Thoracic aorta (tissue), 2 donors: ENCODE data around the gene TMEM208. TPM values are rescaled to one million over a fixed set of nuclear protein-coding genes. Genes with fewer than 3 reads are reported as not detected.

Experiments
- ATAC-seq: fragments of 150-250 bp; one replicate; pipeline ENCODE4 v1.8.0; 2017; ENCODE audit warnings: low read depth; ENCODE audit not compliant: insufficient number of reproducible peaks, low FRiP score
- DNase-seq: peaks from one replicate; pipeline ENCODE4 v3.0.0-alpha.2; 2020; ENCODE audit warnings: low spot score
- H3K27ac ChIP-seq, 2 donors: fragments of 200-600 bp; sonication (generic); 1 replicate in 1 of 2; 2 replicates in 1 of 2; pipeline ENCODE4 v1.5.1; 2016; ENCODE audit warnings: mild to moderate bottlenecking in 2 of 2, moderate library complexity in 2 of 2
- H3K27me3 ChIP-seq: fragments of 200-600 bp; sonication (generic); replicated peaks from 2 replicates; pipeline ENCODE4 v1.6.0; 2016; ENCODE audit warnings: mild to moderate bottlenecking; ENCODE audit not compliant: insufficient read depth
- H3K36me3 ChIP-seq: fragments of 200-600 bp; sonication (generic); one replicate; pipeline ENCODE4 v1.5.1; 2016
- H3K4me1 ChIP-seq, 2 donors: fragments of 200-600 bp; sonication (generic); 1 replicate in 1 of 2; 2 replicates in 1 of 2; pipeline versions ENCODE4 v1.5.1 to v1.6.0; 2016; ENCODE audit warnings: low read depth in 2 of 2, mild to moderate bottlenecking in 1 of 2; ENCODE audit not compliant: control insufficient read depth in 1 of 2
- H3K4me3 ChIP-seq: fragments of 200-600 bp; sonication (generic); 2 replicates; pipeline ENCODE4 v1.5.1; 2016; ENCODE audit warnings: mild to moderate bottlenecking
- H3K9me3 ChIP-seq: fragments of 200-600 bp; sonication (generic); 2 replicates; pipeline ENCODE4 v1.5.1; 2016
- total RNA-seq, 2 donors: library from RNA; depleted of rRNA; stranded (reverse); fragments of >200 nt; gene quantifications; one replicate each; pipeline versions ENCODE4 v1.1.0 to v1.2.3, GENCODE V29; 2016
- TF ChIP-seq, protein P1 (sequence below): fragments of 200-600 bp; sonication (generic); IDR thresholded peaks from one replicate; pipeline ENCODE4 v1.5.1; 2019; ENCODE audit warnings: antibody characterized with exemption

The TMEM208 gene
- total RNA-seq, 2 donors from 2014 or later: 21.2 to 32.2 TPM

DNA sequence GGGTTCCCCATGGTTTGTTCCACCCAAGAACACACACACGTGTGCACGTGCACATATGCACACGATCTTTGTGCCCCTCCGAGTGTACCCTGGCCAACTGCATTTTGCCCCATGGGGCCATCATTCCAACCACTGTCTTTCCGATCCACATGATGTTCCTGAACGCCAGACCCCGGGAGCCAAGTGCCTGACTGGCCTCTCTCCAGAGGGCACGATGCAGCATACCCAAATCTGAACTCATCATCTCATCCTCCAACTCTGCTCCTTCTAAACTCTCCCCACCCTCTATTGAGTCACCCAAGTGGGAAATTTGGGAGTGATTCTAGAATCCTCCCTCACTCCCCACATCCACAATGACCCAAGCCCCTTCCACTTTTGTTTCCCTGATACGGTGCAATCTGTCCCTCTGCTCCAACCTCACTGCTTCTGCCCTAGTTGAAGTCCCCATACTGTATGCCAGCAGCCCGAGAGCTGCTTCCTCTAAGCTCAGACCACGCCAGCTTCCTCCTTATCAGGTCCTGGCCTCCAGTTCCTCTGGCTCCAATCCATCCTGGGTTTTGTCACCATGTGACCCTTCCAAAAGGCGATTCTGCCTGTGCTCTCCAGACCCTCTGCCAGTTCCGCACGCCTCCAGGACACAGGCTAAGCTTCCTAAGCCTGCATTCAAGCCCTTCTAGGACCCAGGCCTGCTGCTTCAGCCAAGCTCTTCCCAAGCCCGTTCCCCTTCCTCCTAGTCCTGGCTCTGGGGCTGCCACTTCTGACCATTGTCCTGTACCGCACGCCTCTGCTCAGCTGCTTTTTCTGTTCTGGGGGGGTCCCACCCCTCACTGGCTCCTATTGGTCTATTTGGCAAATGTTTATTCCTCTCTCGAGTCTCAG lies 10.1 kb upstream of the TMEM208 start:
- no peak overlapping the region for H3K27ac ChIP-seq
- H3K36me3 ChIP-seq: no peaks in the 10 kb centered on the region

DNA sequence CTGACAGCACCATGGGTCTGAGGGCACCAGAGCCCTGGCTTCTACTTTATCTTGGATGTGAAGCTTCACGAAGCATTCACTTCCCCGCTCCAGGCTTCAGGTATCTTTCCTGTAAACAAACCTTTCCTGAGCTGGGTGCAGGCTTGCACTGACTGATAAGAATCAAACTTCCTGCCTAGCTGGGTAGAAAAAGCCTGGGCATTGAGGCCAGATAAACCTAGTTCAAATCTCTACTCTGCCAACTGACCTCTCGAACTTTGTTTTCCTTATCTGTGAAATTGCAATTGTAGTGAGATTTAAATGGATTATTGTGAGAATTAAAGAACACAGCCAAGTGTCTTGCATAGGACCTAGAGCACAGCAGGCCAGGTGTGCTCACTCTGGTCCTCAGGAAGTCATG lies 2.9 kb upstream of the TMEM208 start:
- no peak for DNase-seq

More for the DNA sequence above, 10.1 kb upstream of the TMEM208 start:
- no peak overlapping the region for H3K4me3 ChIP-seq
- no peaks in the 10 kb centered on the region for H3K9me3 ChIP-seq
- ATAC-seq (no peak), DNase-seq (no peak)
- TF ChIP-seq, protein P1, sequence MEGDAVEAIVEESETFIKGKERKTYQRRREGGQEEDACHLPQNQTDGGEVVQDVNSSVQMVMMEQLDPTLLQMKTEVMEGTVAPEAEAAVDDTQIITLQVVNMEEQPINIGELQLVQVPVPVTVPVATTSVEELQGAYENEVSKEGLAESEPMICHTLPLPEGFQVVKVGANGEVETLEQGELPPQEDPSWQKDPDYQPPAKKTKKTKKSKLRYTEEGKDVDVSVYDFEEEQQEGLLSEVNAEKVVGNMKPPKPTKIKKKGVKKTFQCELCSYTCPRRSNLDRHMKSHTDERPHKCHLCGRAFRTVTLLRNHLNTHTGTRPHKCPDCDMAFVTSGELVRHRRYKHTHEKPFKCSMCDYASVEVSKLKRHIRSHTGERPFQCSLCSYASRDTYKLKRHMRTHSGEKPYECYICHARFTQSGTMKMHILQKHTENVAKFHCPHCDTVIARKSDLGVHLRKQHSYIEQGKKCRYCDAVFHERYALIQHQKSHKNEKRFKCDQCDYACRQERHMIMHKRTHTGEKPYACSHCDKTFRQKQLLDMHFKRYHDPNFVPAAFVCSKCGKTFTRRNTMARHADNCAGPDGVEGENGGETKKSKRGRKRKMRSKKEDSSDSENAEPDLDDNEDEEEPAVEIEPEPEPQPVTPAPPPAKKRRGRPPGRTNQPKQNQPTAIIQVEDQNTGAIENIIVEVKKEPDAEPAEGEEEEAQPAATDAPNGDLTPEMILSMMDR: no peak
- peaks cover 0 to 5% of the 10 kb centered on the region in 2 donors for H3K4me1 ChIP-seq
- H3K27me3 ChIP-seq: no peaks in the 10 kb centered on the region

DNA sequence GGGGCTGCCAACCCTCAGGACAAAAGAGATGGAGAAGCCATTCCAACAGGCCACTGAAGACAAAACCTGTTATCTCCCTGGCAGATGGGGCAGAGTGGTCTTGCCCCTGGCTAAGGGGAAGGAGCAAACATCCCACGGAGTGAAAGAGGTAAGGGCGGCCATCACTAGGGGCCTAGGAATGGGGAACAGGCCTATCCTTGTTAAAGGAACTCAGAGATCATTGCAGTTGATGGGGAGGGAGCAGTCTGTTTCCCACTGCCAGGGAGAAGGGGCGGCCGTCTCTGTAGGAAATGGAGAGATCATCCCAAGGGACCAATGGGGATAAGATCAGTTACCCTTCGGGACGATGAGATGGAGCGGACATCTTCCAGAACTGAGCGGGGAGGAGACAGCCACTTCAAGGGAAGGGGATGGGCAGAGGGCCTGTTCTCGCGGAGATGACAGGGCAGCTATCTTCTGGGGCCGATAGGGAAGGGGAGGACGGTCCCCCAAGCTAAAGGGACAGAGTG lies 581 bp upstream of the TMEM208 start:
- DNase-seq: no peak
- ATAC-seq: peak; percentile 8

More for the DNA sequence above, 2.9 kb upstream of the TMEM208 start:
- H3K4me3 ChIP-seq: no peak overlapping the region
- H3K9me3 ChIP-seq: no peaks in the 10 kb centered on the region
- H3K27ac ChIP-seq: no peak overlapping the region
- H3K4me1 ChIP-seq: peaks cover 9 to 16% of the 10 kb centered on the region in 2 donors
- H3K36me3 ChIP-seq: peaks cover 4% of the 10 kb centered on the region
- TF ChIP-seq, protein P1: no peak
- ATAC-seq: no peak
- H3K27me3 ChIP-seq: no peaks in the 10 kb centered on the region

DNA sequence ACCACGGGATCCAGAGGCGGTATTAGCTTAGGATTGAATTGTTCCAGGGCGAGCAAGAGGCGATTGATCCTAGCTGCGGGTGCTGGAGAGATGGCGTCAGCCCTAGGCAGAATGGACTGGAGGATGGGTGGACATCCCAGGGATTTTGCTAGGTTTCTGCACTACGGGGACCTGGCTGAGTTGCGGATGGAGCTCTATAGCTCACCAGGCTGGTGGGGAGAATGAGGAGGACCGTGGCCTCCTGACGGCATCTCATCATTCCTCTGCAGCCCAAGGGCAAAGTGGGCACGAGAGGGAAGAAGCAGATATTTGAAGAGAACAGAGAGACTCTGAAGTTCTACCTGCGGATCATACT lies 614 bp downstream of the TMEM208 start:
- no peaks in the 10 kb centered on the region for H3K9me3 ChIP-seq
- H3K27ac ChIP-seq: peak overlapping the region; percentile 72 to 74
- TF ChIP-seq, protein P1: no peak

More for the DNA sequence above, 581 bp upstream of the TMEM208 start:
- H3K27ac ChIP-seq: peak overlapping the region; percentile 72 to 74
- H3K9me3 ChIP-seq: no peaks in the 10 kb centered on the region
- peak overlapping the region; percentile 84 for H3K4me3 ChIP-seq
- TF ChIP-seq, protein P1: no peak
- peaks cover 26% of the 10 kb centered on the region for H3K36me3 ChIP-seq
- H3K27me3 ChIP-seq: no peaks in the 10 kb centered on the region
- peaks cover 9 to 16% of the 10 kb centered on the region in 2 donors for H3K4me1 ChIP-seq

DNA sequence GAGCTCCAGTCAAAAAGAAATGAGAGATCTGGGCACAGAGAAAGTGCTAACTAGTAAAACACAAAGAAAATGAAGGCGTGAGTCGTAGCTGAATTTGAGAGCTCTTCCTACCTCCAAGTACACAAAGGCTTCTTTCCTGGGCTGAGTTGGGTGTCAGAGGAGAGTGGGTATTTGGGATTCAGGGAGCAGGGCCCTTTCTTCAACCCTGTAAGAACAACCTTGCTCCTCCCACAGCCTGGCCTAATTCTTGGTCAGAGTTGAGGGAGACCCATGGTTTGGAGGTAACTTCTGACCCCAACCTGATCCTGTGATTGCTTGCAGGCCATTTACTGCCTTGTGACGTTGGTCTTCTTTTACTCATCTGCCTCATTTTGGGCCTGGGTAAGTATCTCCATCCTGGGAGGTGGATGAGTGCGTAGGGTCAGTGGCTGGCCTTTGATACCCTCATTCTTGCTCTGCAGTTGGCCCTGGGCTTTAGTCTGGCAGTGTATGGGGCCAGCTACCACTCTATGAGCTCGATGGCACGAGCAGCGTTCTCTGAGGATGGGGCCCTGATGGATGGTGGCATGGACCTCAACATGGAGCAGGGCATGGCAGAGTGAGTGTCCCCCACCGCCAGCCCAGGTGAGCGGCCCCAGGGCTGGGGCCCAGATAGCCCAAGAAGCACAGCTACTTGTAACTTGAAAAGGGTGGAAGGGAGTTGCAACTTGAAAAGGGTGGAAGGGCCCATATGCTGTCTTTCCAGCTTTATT lies 1.3 kb downstream of the TMEM208 start:
- peaks cover 33% of the 10 kb centered on the region for H3K36me3 ChIP-seq
- no peaks in the 10 kb centered on the region for H3K27me3 ChIP-seq
- H3K4me1 ChIP-seq: peaks cover 9 to 16% of the 10 kb centered on the region in 2 donors
- H3K27ac ChIP-seq: no peak overlapping the region
- H3K4me3 ChIP-seq: peak overlapping the region; percentile 84
- H3K9me3 ChIP-seq: no peaks in the 10 kb centered on the region
- TF ChIP-seq, protein P1: no peak
- no peak for ATAC-seq
- DNase-seq: no peak

More for the DNA sequence above, 614 bp downstream of the TMEM208 start:
- H3K27me3 ChIP-seq: no peaks in the 10 kb centered on the region
- ATAC-seq: no peak
- peak overlapping the region; percentile 84 for H3K4me3 ChIP-seq
- DNase-seq: no peak
- H3K4me1 ChIP-seq: peaks cover 9 to 16% of the 10 kb centered on the region in 2 donors
- H3K36me3 ChIP-seq: peaks cover 32% of the 10 kb centered on the region
